Osteoblast (primary cell): ENCODE results near the gene HKDC1. TPM values are rescaled to one million over a fixed set of nuclear protein-coding genes. Genes with fewer than 3 reads are reported as not detected.
A peak's percentile ranks its signal among the peaks of the same experiment; 100 is the strongest.

Experiments used
- DNase-seq: peaks from one replicate; pipeline ENCODE4 v3.0.0; 2011; ENCODE audit warnings: low spot score, mixed read lengths; ENCODE audit not compliant: insufficient read length; ENCODE audit errors: missing footprints
- H2AFZ ChIP-seq: 2 replicates; pipeline ENCODE4 v1.6.0; 2011; ENCODE audit warnings: mild to moderate bottlenecking, low read length
- H3K27ac ChIP-seq: 2 replicates; pipeline ENCODE4 v1.5.1; 2011; ENCODE audit warnings: mild to moderate bottlenecking, low read depth, low read length, moderate library complexity
- H3K27me3 ChIP-seq: 2 replicates; pipeline ENCODE4 v1.6.0; 2012; ENCODE audit warnings: mild to moderate bottlenecking, control low read depth, inconsistent platforms, low read length, moderate library complexity; ENCODE audit not compliant: insufficient read depth
- H3K36me3 ChIP-seq: 2 replicates; pipeline ENCODE4 v1.5.1; 2011; ENCODE audit warnings: mild to moderate bottlenecking, low read length, control low read depth, moderate library complexity; ENCODE audit not compliant: insufficient read depth
- H3K4me1 ChIP-seq: 2 replicates; pipeline ENCODE4 v1.5.1; 2011; ENCODE audit warnings: mild to moderate bottlenecking, low read length, control low read depth, moderate library complexity; ENCODE audit not compliant: insufficient read depth
- H3K4me2 ChIP-seq: 2 replicates; pipeline ENCODE4 v1.6.0; 2011; ENCODE audit warnings: mild to moderate bottlenecking, low read length; ENCODE audit not compliant: insufficient read depth
- H3K4me3 ChIP-seq: fragments of 200-600 bp; sonication (generic); 3 replicates; pipeline ENCODE4 v1.5.1; 2012; ENCODE audit warnings: mild to moderate bottlenecking, low read length, inconsistent platforms; ENCODE audit not compliant: insufficient read depth
- H3K79me2 ChIP-seq: 2 replicates; pipeline ENCODE4 v1.6.0; 2012; ENCODE audit warnings: mild to moderate bottlenecking, low read length, control low read depth, inconsistent platforms; ENCODE audit not compliant: insufficient read depth
- H3K9me3 ChIP-seq: 2 replicates; pipeline ENCODE4 v1.5.1; 2011; ENCODE audit warnings: low read depth, low read length, control low read depth
- H4K20me1 ChIP-seq: 2 replicates; pipeline ENCODE4 v1.6.0; 2012; ENCODE audit warnings: mild to moderate bottlenecking, low read length, control low read depth; ENCODE audit not compliant: insufficient read depth
- CTCF ChIP-seq: IDR thresholded peaks from 2 replicates; pipeline ENCODE4 v1.5.1; 2011; ENCODE audit warnings: mild to moderate bottlenecking, low read depth, low read length, moderate library complexity; ENCODE audit errors: extremely low read depth
- total RNA-seq: library from RNA; depleted of rRNA; stranded (reverse); fragments of >200 nt; gene quantifications from 2 replicates; pipeline ENCODE4 v1.2.3, GENCODE V29; 2012

HKDC1 gene
- total RNA-seq, 1 donor, result 2.9 TPM

- DNase-seq, result no peak
- TF ChIP-seq CTCF, result no peak
- Histone ChIP-seq H4K20me1 (no peaks in the 10 kb centered on the region), H3K4me1 (peaks cover 15% of the 10 kb centered on the region), H3K27ac (no peak overlapping the region), H3K4me3 (no peak overlapping the region), H3K9me3 (no peaks in the 10 kb centered on the region), H3K27me3 (no peaks in the 10 kb centered on the region), H3K36me3 (no peaks in the 10 kb centered on the region), H3K79me2 (no peaks in the 10 kb centered on the region), H3K4me2 (no peak overlapping the region), H2AFZ (no peak overlapping the region)
Measured at GRCh38 chr10:69228151-69228550, 8.0 kb downstream of the HKDC1 start.

- TF ChIP-seq CTCF, result no peak
- Histone ChIP-seq H3K36me3 (no peaks in the 10 kb centered on the region), H3K27me3 (no peaks in the 10 kb centered on the region), H4K20me1 (no peaks in the 10 kb centered on the region), H3K79me2 (no peaks in the 10 kb centered on the region), H3K27ac (no peak overlapping the region), H3K9me3 (no peaks in the 10 kb centered on the region), H3K4me2 (peak overlapping the region; percentile 30), H2AFZ (peak overlapping the region; percentile 59), H3K4me1 (peaks cover 15% of the 10 kb centered on the region), H3K4me3 (no peak overlapping the region)
- DNase-seq, result no peak
Measured at GRCh38 chr10:69229616-69229916, 9.4 kb downstream of the HKDC1 start.

- Histone ChIP-seq H4K20me1 (no peaks in the 10 kb centered on the region), H3K36me3 (no peaks in the 10 kb centered on the region), H3K79me2 (no peaks in the 10 kb centered on the region), H3K9me3 (no peaks in the 10 kb centered on the region), H3K27me3 (no peaks in the 10 kb centered on the region), H3K27ac (no peak overlapping the region), H2AFZ (no peak overlapping the region), H3K4me3 (no peak overlapping the region), H3K4me2 (no peak overlapping the region), H3K4me1 (peaks cover 13% of the 10 kb centered on the region)
- DNase-seq, result no peak
- TF ChIP-seq CTCF, result no peak
Measured at GRCh38 chr10:69230128-69230527, 10.0 kb downstream of the HKDC1 start.

- H3K79me2 ChIP-seq, result no peaks in the 10 kb centered on the region
- no peak overlapping the region for H3K27ac ChIP-seq
- H3K36me3 ChIP-seq, result no peaks in the 10 kb centered on the region
- no peaks in the 10 kb centered on the region for H3K9me3 ChIP-seq
- peak overlapping the region; percentile 23 for H3K4me2 ChIP-seq
- peaks cover 9% of the 10 kb centered on the region for H3K4me1 ChIP-seq
- H3K4me3 ChIP-seq, result no peak overlapping the region
- H2AFZ ChIP-seq, result peak overlapping the region; percentile 64
- peak; percentile 97 for DNase-seq
- no peak for TF ChIP-seq CTCF
- no peaks in the 10 kb centered on the region for H4K20me1 ChIP-seq
- H3K27me3 ChIP-seq, result no peaks in the 10 kb centered on the region
Measured at GRCh38 chr10:69232252-69232651, 12.1 kb downstream of the HKDC1 start.
